ENCODE data around the gene TAAR6. TPM values are rescaled to one million over a fixed set of nuclear protein-coding genes. Genes with fewer than 3 reads are reported as not detected.

Gene TAAR6
- polyA plus RNA-seq, 1 donor (not counting 4 experiments of a cell fraction or from before 2014, with no cell fraction given) = not detected

- dilution Hi-C loops (cut with MboI; ENCODE audit: extremely low pct_ligation_motif_present, low sequenced_read_pairs) = no loop called here
- H3K4me2 ChIP-seq (ENCODE audit: control insufficient read depth, extremely low read depth, insufficient read depth, low read depth, low read length) = no peak overlapping the region
- H3K79me2 ChIP-seq (ENCODE audit: control insufficient read depth, insufficient read depth, low read length) = no peaks in the 10 kb centered on the region
- TF ChIP-seq EZH2 (IDR thresholded peaks at IDR 0.05; ENCODE audit: low read length) (no peak), CTCF (optimal IDR thresholded peaks at IDR 0.05 in 1 of 3, IDR thresholded peaks at IDR 0.05 in 1 of 3, conservative IDR thresholded peaks at IDR 0.05 in 1 of 3; ENCODE audit: extremely low read depth in 1 of 3, insufficient read depth in 2 of 3, low read length in 3 of 3) (no peak)
- no peak overlapping the region for H3K9ac ChIP-seq (ENCODE audit: control insufficient read depth, extremely low read depth, insufficient read depth, low read length)
- H3K27me3 ChIP-seq (ENCODE audit: control insufficient read depth, extremely low read depth, insufficient read depth, low read length) = peaks cover 6% of the 10 kb centered on the region
- H3K36me3 ChIP-seq (ENCODE audit: control insufficient read depth in 2 of 2, extremely low read depth in 1 of 2, insufficient read depth in 2 of 2, low read length in 2 of 2) = no peaks in the 10 kb centered on the region
- no peaks in the 10 kb centered on the region for H3K9me1 ChIP-seq (ENCODE audit: control insufficient read depth, extremely low read depth, insufficient read depth, low read length)
- no peak overlapping the region for H3K4me3 ChIP-seq (ENCODE audit: control insufficient read depth in 2 of 3, extremely low read depth in 1 of 3, insufficient read depth in 2 of 3, low read depth in 1 of 3, low read length in 3 of 3)
- H4K20me1 ChIP-seq (ENCODE audit: control insufficient read depth, extremely low read depth, insufficient read depth, low read length) = no peaks in the 10 kb centered on the region
- H2AFZ ChIP-seq (ENCODE audit: control insufficient read depth, low read length) = no peak overlapping the region
- DNase-seq (ENCODE audit: low read depth, low spot score) (no peak), FAIRE-seq (no peak)
- H3K4me1 ChIP-seq (ENCODE audit: control insufficient read depth, extremely low read depth, insufficient read depth, low read length) = no peaks in the 10 kb centered on the region
- H3K9me3 ChIP-seq (ENCODE audit: control insufficient read depth, low read depth, low read length) = no peaks in the 10 kb centered on the region
- H3K27ac ChIP-seq (ENCODE audit: control insufficient read depth, insufficient read depth, low read length) = no peak overlapping the region
Observed at GRCh38 chr6:132567566-132567965, 2.6 kb upstream of the TAAR6 start.

- dilution Hi-C loops (cut with MboI; ENCODE audit: extremely low pct_ligation_motif_present, low sequenced_read_pairs) = no loop called here
- H3K36me3 ChIP-seq (ENCODE audit: control insufficient read depth in 2 of 2, extremely low read depth in 1 of 2, insufficient read depth in 2 of 2, low read length in 2 of 2) = no peaks in the 10 kb centered on the region
- H2AFZ ChIP-seq (ENCODE audit: control insufficient read depth, low read length) = no peak overlapping the region
- no peak overlapping the region for H3K4me2 ChIP-seq (ENCODE audit: control insufficient read depth, extremely low read depth, insufficient read depth, low read depth, low read length)
- no peak overlapping the region for H3K27ac ChIP-seq (ENCODE audit: control insufficient read depth, insufficient read depth, low read length)
- no peaks in the 10 kb centered on the region for H3K9me3 ChIP-seq (ENCODE audit: control insufficient read depth, low read depth, low read length)
- DNase-seq (ENCODE audit: low read depth, low spot score) (no peak), FAIRE-seq (no peak)
- H3K79me2 ChIP-seq (ENCODE audit: control insufficient read depth, insufficient read depth, low read length) = no peaks in the 10 kb centered on the region
- peaks cover 6% of the 10 kb centered on the region for H3K27me3 ChIP-seq (ENCODE audit: control insufficient read depth, extremely low read depth, insufficient read depth, low read length)
- no peak overlapping the region for H3K4me3 ChIP-seq (ENCODE audit: control insufficient read depth in 2 of 3, extremely low read depth in 1 of 3, insufficient read depth in 2 of 3, low read depth in 1 of 3, low read length in 3 of 3)
- no peak overlapping the region for H3K9ac ChIP-seq (ENCODE audit: control insufficient read depth, extremely low read depth, insufficient read depth, low read length)
- H3K9me1 ChIP-seq (ENCODE audit: control insufficient read depth, extremely low read depth, insufficient read depth, low read length) = no peaks in the 10 kb centered on the region
- TF ChIP-seq CTCF (optimal IDR thresholded peaks at IDR 0.05 in 1 of 3, IDR thresholded peaks at IDR 0.05 in 1 of 3, conservative IDR thresholded peaks at IDR 0.05 in 1 of 3; ENCODE audit: extremely low read depth in 1 of 3, insufficient read depth in 2 of 3, low read length in 3 of 3) (no peak), EZH2 (IDR thresholded peaks at IDR 0.05; ENCODE audit: low read length) (no peak)
- no peaks in the 10 kb centered on the region for H4K20me1 ChIP-seq (ENCODE audit: control insufficient read depth, extremely low read depth, insufficient read depth, low read length)
- H3K4me1 ChIP-seq (ENCODE audit: control insufficient read depth, extremely low read depth, insufficient read depth, low read length) = no peaks in the 10 kb centered on the region
Observed at GRCh38 chr6:132568611-132569010, 1.5 kb upstream of the TAAR6 start.
